HepG2 (cell line): ENCODE data around the gene CCDC38. TPM values are rescaled to one million over a fixed set of nuclear protein-coding genes. Genes with fewer than 3 reads are reported as not detected.
A peak's percentile ranks its signal among the peaks of the same experiment; 100 is the strongest.

Experiments
- ARHGAP35 ChIP-seq: sonication (generic); formaldehyde crosslinking; IDR thresholded peaks from 2 replicates; pipeline ENCODE4 v1.9.0; 2022; ENCODE audit warnings: mild to moderate bottlenecking, inconsistent platforms, moderate library complexity, missing genetic modification reagents, borderline replicate concordance
- CEBPG ChIP-seq: IDR thresholded peaks from 2 replicates; pipeline ENCODE4 v1.6.1; 2016
- DNMT3B ChIP-seq: conservative IDR thresholded peaks from 2 replicates; pipeline ENCODE4 v1.6.1; 2016; ENCODE audit warnings: missing biosample characterization, control low read depth
- ERF ChIP-seq: IDR thresholded peaks from 2 replicates; pipeline ENCODE4 v1.6.1; 2018; ENCODE audit warnings: missing biosample characterization, missing genetic modification reagents
- GFI1 ChIP-seq: sonication (generic); formaldehyde crosslinking; IDR thresholded peaks from 2 replicates; pipeline ENCODE4 v1.5.0; 2020; ENCODE audit warnings: missing genetic modification reagents, mild to moderate bottlenecking, borderline replicate concordance
- HOXD1 ChIP-seq: sonication (generic); formaldehyde crosslinking; IDR thresholded peaks from 2 replicates; pipeline ENCODE4 v1.5.0; 2020; ENCODE audit warnings: missing genetic modification reagents
- KLF16 ChIP-seq, 2 experiments: sonication (generic) in 1 of 2; formaldehyde crosslinking in 1 of 2; IDR thresholded peaks; 2 replicates each; pipeline versions ENCODE4 v1.6.1 to v1.8.0; 2016 to 2023; ENCODE audit warnings: missing genetic modification reagents in 2 of 2, missing compliant biosample characterization in 1 of 2
- SALL2 ChIP-seq: sonication (generic); formaldehyde crosslinking; IDR thresholded peaks from 2 replicates; pipeline ENCODE4 v1.8.1; 2023; ENCODE audit warnings: mild to moderate bottlenecking, missing genetic modification reagents, inconsistent platforms
- SAP130 ChIP-seq: IDR thresholded peaks from 2 replicates; pipeline ENCODE4 v1.6.1; 2016; ENCODE audit warnings: low read depth
- ZBTB1 ChIP-seq: sonication (generic); formaldehyde crosslinking; IDR thresholded peaks from 2 replicates; pipeline ENCODE4 v1.4.0; 2020; ENCODE audit warnings: missing genetic modification reagents, borderline replicate concordance
- ZNF317 ChIP-seq: sonication (generic); formaldehyde crosslinking; IDR thresholded peaks from 2 replicates; pipeline ENCODE4 v1.5.0; 2020; ENCODE audit warnings: mild to moderate bottlenecking, missing genetic modification reagents
- ZNF350 ChIP-seq: sonication (generic); formaldehyde crosslinking; IDR thresholded peaks from 2 replicates; pipeline ENCODE4 v1.4.0; 2020; ENCODE audit warnings: mild to moderate bottlenecking, low read depth, missing genetic modification reagents, borderline replicate concordance
- ZNF563 ChIP-seq: sonication (generic); formaldehyde crosslinking; IDR thresholded peaks from 2 replicates; pipeline ENCODE4 v1.8.0; 2022; ENCODE audit warnings: mild to moderate bottlenecking, moderate library complexity, missing genetic modification reagents
- ZNF816 ChIP-seq: sonication (generic); formaldehyde crosslinking; IDR thresholded peaks from 2 replicates; pipeline ENCODE4 v1.8.0; 2022; ENCODE audit warnings: missing genetic modification reagents, mild to moderate bottlenecking, borderline replicate concordance
- ZZZ3 ChIP-seq: sonication (generic); formaldehyde crosslinking; IDR thresholded peaks from 2 replicates; pipeline ENCODE4 v1.4.0; 2020; ENCODE audit warnings: missing genetic modification reagents, mild to moderate bottlenecking, borderline replicate concordance
- polyA plus RNA-seq, 8 experiments: library from polyadenylated mRNA; depleted of rRNA in 3 of 8; stranded (reverse) in 7 of 8; unstranded in 1 of 8; fragments of >200 nt; fragmentation: Illumina TruSeq in 4 of 8; extraction: Trizol in 4 of 8; gene quantifications; 2 replicates each; pipeline versions ENCODE4 v1.2.1 to v1.2.3, GENCODE V29; 2011 to 2016; ENCODE audit warnings: low read depth in 4 of 8, missing spikeins in 1 of 8, mixed read lengths in 1 of 8; ENCODE audit not compliant: insufficient read depth in 1 of 8
- total RNA-seq, 5 experiments: library from RNA; depleted of rRNA; stranded (reverse); fragments of >200 nt; fragmentation: Illumina TruSeq; extraction: Trizol; gene quantifications; 2 replicates each; pipeline ENCODE4 v1.2.3, GENCODE V29; 2016; ENCODE audit warnings: low read depth in 1 of 5
- TF ChIP-seq, protein P1 (sequence below): sonication (generic); formaldehyde crosslinking; IDR thresholded peaks from 2 replicates; pipeline ENCODE4 v1.4.0; 2020; ENCODE audit warnings: low read depth, mild to moderate bottlenecking, missing genetic modification reagents
- TF ChIP-seq, protein P2 (sequence below): sonication (generic); formaldehyde crosslinking; IDR thresholded peaks from 2 replicates; pipeline ENCODE4 v1.8.1; 2022; ENCODE audit warnings: low read depth, mild to moderate bottlenecking, missing genetic modification reagents
- TF ChIP-seq, protein P3 (sequence below): sonication (generic); formaldehyde crosslinking; IDR thresholded peaks from 2 replicates; pipeline ENCODE4 v1.8.0; 2022; ENCODE audit warnings: missing genetic modification reagents, mild to moderate bottlenecking, inconsistent platforms, borderline replicate concordance
- TF ChIP-seq, protein P4 (sequence below): conservative IDR thresholded peaks from 2 replicates; pipeline ENCODE4 v1.6.1; 2018; ENCODE audit warnings: missing genetic modification reagents
- TF ChIP-seq, protein P5 (sequence below): sonication (generic); formaldehyde crosslinking; IDR thresholded peaks from 2 replicates; pipeline ENCODE4 v1.4.0; 2020; ENCODE audit warnings: missing genetic modification reagents, mild to moderate bottlenecking, borderline replicate concordance
- TF ChIP-seq, protein P6 (sequence below): sonication (generic); formaldehyde crosslinking; IDR thresholded peaks from 2 replicates; pipeline ENCODE4 v1.5.1; 2020; ENCODE audit warnings: missing genetic modification reagents, mild to moderate bottlenecking, borderline replicate concordance

CCDC38 gene
- total and polyA plus RNA-seq, 2 of the 13 experiments (the other 11 are each of a cell fraction or from before 2014, with no cell fraction given): 0.24 to 0.32 TPM

DNA sequence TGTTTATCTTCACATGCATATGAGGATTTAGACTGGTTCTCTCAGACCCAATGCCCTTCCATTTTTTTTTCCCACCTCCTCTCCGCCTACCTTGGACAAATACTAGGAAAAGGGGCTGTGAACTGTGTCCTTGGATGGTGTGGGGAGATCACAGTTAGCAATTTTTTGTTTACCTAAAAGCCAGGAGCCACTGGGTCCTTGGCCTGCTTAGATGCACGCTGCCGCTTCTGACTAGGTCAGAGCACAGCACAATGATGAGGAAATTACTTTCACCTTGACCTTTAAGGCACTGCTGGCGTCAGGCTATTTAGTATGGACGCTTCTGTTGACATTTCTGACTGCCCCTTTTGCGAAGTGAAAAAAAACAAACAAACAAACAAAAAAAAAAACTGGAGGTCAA lies 1.9 kb downstream of the CCDC38 start (continued):
- TF ChIP-seq, protein P1, sequence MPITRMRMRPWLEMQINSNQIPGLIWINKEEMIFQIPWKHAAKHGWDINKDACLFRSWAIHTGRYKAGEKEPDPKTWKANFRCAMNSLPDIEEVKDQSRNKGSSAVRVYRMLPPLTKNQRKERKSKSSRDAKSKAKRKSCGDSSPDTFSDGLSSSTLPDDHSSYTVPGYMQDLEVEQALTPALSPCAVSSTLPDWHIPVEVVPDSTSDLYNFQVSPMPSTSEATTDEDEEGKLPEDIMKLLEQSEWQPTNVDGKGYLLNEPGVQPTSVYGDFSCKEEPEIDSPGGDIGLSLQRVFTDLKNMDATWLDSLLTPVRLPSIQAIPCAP (CRISPR knock-in tag): no peak
- no peak for TF ChIP-seq SALL2 (CRISPR knock-in tag)
- TF ChIP-seq DNMT3B: 0 out of 2 replicates have a peak, but pooled peaks have one; percentile 64
- TF ChIP-seq, protein P2, sequence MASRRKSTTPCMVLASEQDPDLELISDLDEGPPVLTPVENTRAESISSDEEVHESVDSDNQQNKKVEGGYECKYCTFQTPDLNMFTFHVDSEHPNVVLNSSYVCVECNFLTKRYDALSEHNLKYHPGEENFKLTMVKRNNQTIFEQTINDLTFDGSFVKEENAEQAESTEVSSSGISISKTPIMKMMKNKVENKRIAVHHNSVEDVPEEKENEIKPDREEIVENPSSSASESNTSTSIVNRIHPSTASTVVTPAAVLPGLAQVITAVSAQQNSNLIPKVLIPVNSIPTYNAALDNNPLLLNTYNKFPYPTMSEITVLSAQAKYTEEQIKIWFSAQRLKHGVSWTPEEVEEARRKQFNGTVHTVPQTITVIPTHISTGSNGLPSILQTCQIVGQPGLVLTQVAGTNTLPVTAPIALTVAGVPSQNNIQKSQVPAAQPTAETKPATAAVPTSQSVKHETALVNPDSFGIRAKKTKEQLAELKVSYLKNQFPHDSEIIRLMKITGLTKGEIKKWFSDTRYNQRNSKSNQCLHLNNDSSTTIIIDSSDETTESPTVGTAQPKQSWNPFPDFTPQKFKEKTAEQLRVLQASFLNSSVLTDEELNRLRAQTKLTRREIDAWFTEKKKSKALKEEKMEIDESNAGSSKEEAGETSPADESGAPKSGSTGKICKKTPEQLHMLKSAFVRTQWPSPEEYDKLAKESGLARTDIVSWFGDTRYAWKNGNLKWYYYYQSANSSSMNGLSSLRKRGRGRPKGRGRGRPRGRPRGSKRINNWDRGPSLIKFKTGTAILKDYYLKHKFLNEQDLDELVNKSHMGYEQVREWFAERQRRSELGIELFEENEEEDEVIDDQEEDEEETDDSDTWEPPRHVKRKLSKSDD (CRISPR knock-in tag): 0 out of 2 replicates have a peak, but pooled peaks have one; percentile 33
- no peak for TF ChIP-seq ARHGAP35
- peak; percentile 72; the same call in 1 of the 2 replicates for TF ChIP-seq ZNF350 (CRISPR knock-in tag)
- peak; percentile 93; the same call in 1 of the 2 replicates for TF ChIP-seq HOXD1 (CRISPR knock-in tag)
- TF ChIP-seq GFI1: peak; percentile 84
- TF ChIP-seq ZBTB1 (CRISPR knock-in tag): no peak
- peak; percentile 77; the same call in 1 of the 2 replicates for TF ChIP-seq ZNF816
- no peak for TF ChIP-seq ZNF317 (CRISPR knock-in tag)
- TF ChIP-seq, protein P3, sequence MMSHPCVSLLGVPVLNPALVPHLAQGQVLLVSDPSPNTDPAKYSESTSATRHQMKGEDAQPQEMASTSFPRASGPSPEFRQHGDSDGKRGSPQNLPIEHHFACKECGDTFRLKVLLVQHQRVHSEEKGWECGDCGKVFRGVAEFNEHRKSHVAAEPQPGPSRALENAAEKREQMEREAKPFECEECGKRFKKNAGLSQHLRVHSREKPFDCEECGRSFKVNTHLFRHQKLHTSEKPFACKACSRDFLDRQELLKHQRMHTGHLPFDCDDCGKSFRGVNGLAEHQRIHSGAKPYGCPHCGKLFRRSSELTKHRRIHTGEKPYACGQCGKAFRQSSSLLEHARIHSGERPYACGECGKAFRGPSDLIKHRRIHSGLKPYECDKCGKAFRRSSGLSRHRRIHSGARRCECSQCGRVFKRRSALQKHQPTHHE (CRISPR knock-in tag): peak; percentile 90
- TF ChIP-seq CEBPG (CRISPR knock-in tag): peak; percentile 79
- peak in 1 of 2 experiments; percentile 88; a peak in 1 of 4 replicates for TF ChIP-seq KLF16 (CRISPR knock-in tag; IDR thresholded peaks at IDR 0.05)
- peak; percentile 57; the same call in 1 of the 2 replicates for TF ChIP-seq ZNF563 (CRISPR knock-in tag)
- TF ChIP-seq ERF: peak; percentile 97
- TF ChIP-seq, protein P4, sequence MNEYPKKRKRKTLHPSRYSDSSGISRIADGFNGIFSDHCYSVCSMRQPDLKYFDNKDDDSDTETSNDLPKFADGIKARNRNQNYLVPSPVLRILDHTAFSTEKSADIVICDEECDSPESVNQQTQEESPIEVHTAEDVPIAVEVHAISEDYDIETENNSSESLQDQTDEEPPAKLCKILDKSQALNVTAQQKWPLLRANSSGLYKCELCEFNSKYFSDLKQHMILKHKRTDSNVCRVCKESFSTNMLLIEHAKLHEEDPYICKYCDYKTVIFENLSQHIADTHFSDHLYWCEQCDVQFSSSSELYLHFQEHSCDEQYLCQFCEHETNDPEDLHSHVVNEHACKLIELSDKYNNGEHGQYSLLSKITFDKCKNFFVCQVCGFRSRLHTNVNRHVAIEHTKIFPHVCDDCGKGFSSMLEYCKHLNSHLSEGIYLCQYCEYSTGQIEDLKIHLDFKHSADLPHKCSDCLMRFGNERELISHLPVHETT (CRISPR knock-in tag): no peak
- TF ChIP-seq, protein P5, sequence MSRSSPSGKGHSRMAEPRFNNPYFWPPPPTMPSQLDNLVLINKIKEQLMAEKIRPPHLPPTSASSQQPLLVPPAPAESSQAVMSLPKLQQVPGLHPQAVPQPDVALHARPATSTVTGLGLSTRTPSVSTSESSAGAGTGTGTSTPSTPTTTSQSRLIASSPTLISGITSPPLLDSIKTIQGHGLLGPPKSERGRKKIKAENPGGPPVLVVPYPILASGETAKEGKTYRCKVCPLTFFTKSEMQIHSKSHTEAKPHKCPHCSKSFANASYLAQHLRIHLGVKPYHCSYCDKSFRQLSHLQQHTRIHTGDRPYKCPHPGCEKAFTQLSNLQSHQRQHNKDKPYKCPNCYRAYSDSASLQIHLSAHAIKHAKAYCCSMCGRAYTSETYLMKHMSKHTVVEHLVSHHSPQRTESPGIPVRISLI: peak; percentile 88; the same call in 1 of the 2 replicates
- TF ChIP-seq SAP130: peak; percentile 90
- TF ChIP-seq, protein P6, sequence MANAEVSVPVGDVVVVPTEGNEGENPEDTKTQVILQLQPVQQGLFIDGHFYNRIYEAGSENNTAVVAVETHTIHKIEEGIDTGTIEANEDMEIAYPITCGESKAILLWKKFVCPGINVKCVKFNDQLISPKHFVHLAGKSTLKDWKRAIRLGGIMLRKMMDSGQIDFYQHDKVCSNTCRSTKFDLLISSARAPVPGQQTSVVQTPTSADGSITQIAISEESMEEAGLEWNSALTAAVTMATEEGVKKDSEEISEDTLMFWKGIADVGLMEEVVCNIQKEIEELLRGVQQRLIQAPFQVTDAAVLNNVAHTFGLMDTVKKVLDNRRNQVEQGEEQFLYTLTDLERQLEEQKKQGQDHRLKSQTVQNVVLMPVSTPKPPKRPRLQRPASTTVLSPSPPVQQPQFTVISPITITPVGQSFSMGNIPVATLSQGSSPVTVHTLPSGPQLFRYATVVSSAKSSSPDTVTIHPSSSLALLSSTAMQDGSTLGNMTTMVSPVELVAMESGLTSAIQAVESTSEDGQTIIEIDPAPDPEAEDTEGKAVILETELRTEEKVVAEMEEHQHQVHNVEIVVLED (CRISPR knock-in tag): peak; percentile 21; the same call in 1 of the 2 replicates
- no peak for TF ChIP-seq ZZZ3 (CRISPR knock-in tag)
